Duodenal mucosa (tissue), 2 donors: ENCODE measurements around the gene SKP2.

ENCODE experiments used
- H3K27ac ChIP-seq: one replicate; pipeline ENCODE4 v1.7.0; 2013; ENCODE audit warnings: low read depth, low read length
- H3K27me3 ChIP-seq, 2 donors: one replicate each; pipeline ENCODE4 v1.7.0; 2013; ENCODE audit warnings: low read length in 2 of 2, control low read depth in 1 of 2; ENCODE audit not compliant: insufficient read depth in 2 of 2, control insufficient read depth in 1 of 2
- H3K36me3 ChIP-seq, 2 donors: one replicate each; pipeline ENCODE4 v1.7.0; 2013; ENCODE audit warnings: low read length in 2 of 2, control low read depth in 1 of 2; ENCODE audit not compliant: insufficient read depth in 2 of 2, control insufficient read depth in 1 of 2
- H3K4me1 ChIP-seq, 2 donors: one replicate each; pipeline ENCODE4 v1.7.0; 2013; ENCODE audit warnings: low read length in 2 of 2, control low read depth in 1 of 2; ENCODE audit not compliant: insufficient read depth in 2 of 2, control insufficient read depth in 1 of 2
- H3K4me3 ChIP-seq, 2 donors: one replicate each; pipeline ENCODE4 v1.7.0; 2013; ENCODE audit warnings: low read length in 2 of 2, low read depth in 1 of 2
- H3K9ac ChIP-seq, 2 donors: one replicate each; pipeline ENCODE4 v1.7.0; 2013; ENCODE audit warnings: low read length in 2 of 2, low read depth in 1 of 2
- H3K9me3 ChIP-seq, 2 donors: one replicate each; pipeline ENCODE4 v1.7.0; 2013; ENCODE audit warnings: low read length in 2 of 2, control low read depth in 1 of 2; ENCODE audit not compliant: control insufficient read depth in 1 of 2

Gene SKP2

GRCh38 chr5:36138900-36139683, 12.8 kb upstream of the SKP2 start:
- Histone ChIP-seq H3K4me1 (no peaks in the 10 kb centered on the region), H3K9ac (no peak overlapping the region), H3K9me3 (no peaks in the 10 kb centered on the region), H3K36me3 (peaks cover 4 to 21% of the 10 kb centered on the region in 2 donors), H3K27ac (no peak overlapping the region), H3K27me3 (no peaks in the 10 kb centered on the region), H3K4me3 (no peak overlapping the region)

- Histone ChIP-seq H3K9ac (no peak overlapping the region), H3K9me3 (no peaks in the 10 kb centered on the region), H3K4me3 (no peak overlapping the region), H3K27ac (no peak overlapping the region), H3K27me3 (no peaks in the 10 kb centered on the region), H3K36me3 (peaks cover under 1 to 11% of the 10 kb centered on the region in 2 donors), H3K4me1 (peaks cover under 1 to 4% of the 10 kb centered on the region in 2 donors)
These were observed 6.6 kb upstream of the SKP2 start for GRCh38 chr5:36145311-36145710.

- Histone ChIP-seq H3K36me3 (peaks cover 0 to 4% of the 10 kb centered on the region in 2 donors), H3K9ac (no peak overlapping the region), H3K27me3 (no peaks in the 10 kb centered on the region), H3K4me3 (no peak overlapping the region), H3K4me1 (peaks cover 8% of the 10 kb centered on the region in 2 donors), H3K9me3 (no peaks in the 10 kb centered on the region), H3K27ac (no peak overlapping the region)
These were observed 5.5 kb upstream of the SKP2 start for GRCh38 chr5:36146390-36146789.

GRCh38 chr5:36147681-36148080, 4.2 kb upstream of the SKP2 start:
- Histone ChIP-seq H3K27ac (no peak overlapping the region), H3K9ac (no peak overlapping the region), H3K9me3 (no peaks in the 10 kb centered on the region), H3K27me3 (no peaks in the 10 kb centered on the region), H3K4me1 (peaks cover 8 to 11% of the 10 kb centered on the region in 2 donors), H3K36me3 (peaks cover 0 to 4% of the 10 kb centered on the region in 2 donors), H3K4me3 (no peak overlapping the region)

- peaks cover 12 to 23% of the 10 kb centered on the region in 2 donors for H3K4me1 ChIP-seq
- H3K27ac ChIP-seq, result no peak overlapping the region
- H3K9ac ChIP-seq, result peak overlapping the region; percentile 75 to 84
- no peaks in the 10 kb centered on the region for H3K36me3 ChIP-seq
- peak overlapping the region; percentile 97 for H3K4me3 ChIP-seq
- H3K9me3 ChIP-seq, result no peaks in the 10 kb centered on the region
- no peaks in the 10 kb centered on the region for H3K27me3 ChIP-seq
These were observed 1.1 kb upstream of the SKP2 start for GRCh38 chr5:36150676-36151433.

GRCh38 chr5:36152324-36153297, 700 bp downstream of the SKP2 start:
- Histone ChIP-seq H3K36me3 (no peaks in the 10 kb centered on the region), H3K9ac (peak overlapping the region; percentile 79), H3K27me3 (no peaks in the 10 kb centered on the region), H3K4me1 (peaks cover 12 to 23% of the 10 kb centered on the region in 2 donors), H3K9me3 (no peaks in the 10 kb centered on the region), H3K27ac (no peak overlapping the region), H3K4me3 (peak overlapping the region; percentile 97)

- H3K4me3 ChIP-seq, result peak overlapping the region in 1 of 2 donors; percentile 97
- H3K9ac ChIP-seq, result no peak overlapping the region
- no peak overlapping the region for H3K27ac ChIP-seq
- H3K27me3 ChIP-seq, result no peaks in the 10 kb centered on the region
- H3K4me1 ChIP-seq, result peaks cover 12 to 23% of the 10 kb centered on the region in 2 donors
- H3K9me3 ChIP-seq, result no peaks in the 10 kb centered on the region
- peaks cover 0 to 5% of the 10 kb centered on the region in 2 donors for H3K36me3 ChIP-seq
These were observed 1.4 kb downstream of the SKP2 start for GRCh38 chr5:36153298-36153677.

- peak overlapping the region in 1 of 2 donors; percentile 97 for H3K4me3 ChIP-seq
- H3K9ac ChIP-seq, result no peak overlapping the region
- peaks cover 0 to 5% of the 10 kb centered on the region in 2 donors for H3K36me3 ChIP-seq
- H3K9me3 ChIP-seq, result no peaks in the 10 kb centered on the region
- H3K27ac ChIP-seq, result no peak overlapping the region
- H3K4me1 ChIP-seq, result peaks cover 12 to 23% of the 10 kb centered on the region in 2 donors
- no peaks in the 10 kb centered on the region for H3K27me3 ChIP-seq
These were observed 1.8 kb downstream of the SKP2 start for GRCh38 chr5:36153726-36154125.

GRCh38 chr5:36155291-36155690, 3.4 kb downstream of the SKP2 start:
- peaks cover 0 to 9% of the 10 kb centered on the region in 2 donors for H3K36me3 ChIP-seq
- no peak overlapping the region for H3K27ac ChIP-seq
- H3K9ac ChIP-seq, result no peak overlapping the region
- no peak overlapping the region for H3K4me3 ChIP-seq
- no peaks in the 10 kb centered on the region for H3K9me3 ChIP-seq
- no peaks in the 10 kb centered on the region for H3K27me3 ChIP-seq
- H3K4me1 ChIP-seq, result peaks cover 9 to 27% of the 10 kb centered on the region in 2 donors
